Breast epithelium (tissue), 4 donors: ENCODE data around the gene MAP7D3. TPM values are rescaled to one million over a fixed set of nuclear protein-coding genes. Genes with fewer than 3 reads are reported as not detected.

ENCODE experiments used
- DNase-seq, 2 donors: peaks; one replicate each; pipeline ENCODE4 v3.0.0-alpha.2; 2019; ENCODE audit warnings: low spot score in 2 of 2
- H3K27ac ChIP-seq, 2 donors: fragments of 200-600 bp; sonication (generic) in 1 of 2; one replicate each; pipeline ENCODE4 v1.5.1; 2016 to 2019; ENCODE audit warnings: mild to moderate bottlenecking in 1 of 2
- H3K27me3 ChIP-seq, 2 donors: fragments of 200-600 bp; sonication (generic) in 1 of 2; one replicate each; pipeline versions ENCODE4 v1.5.1 to v1.6.0; 2017 to 2019; ENCODE audit warnings: control low read depth in 1 of 2, mild to moderate bottlenecking in 1 of 2
- H3K36me3 ChIP-seq: fragments of 200-600 bp; one replicate; pipeline ENCODE4 v1.5.1; 2019
- H3K4me1 ChIP-seq, 2 donors: fragments of 200-600 bp; sonication (generic); one replicate each; pipeline ENCODE4 v1.5.1; 2016 to 2019; ENCODE audit warnings: control low read depth in 1 of 2
- H3K4me3 ChIP-seq, 3 donors: fragments of 200-600 bp; sonication (generic); 1 replicate in 2 of 3; 2 replicates in 1 of 3; pipeline ENCODE4 v1.5.1; 2016 to 2019; ENCODE audit warnings: mild to moderate bottlenecking in 3 of 3, moderate library complexity in 2 of 3
- H3K9me3 ChIP-seq, 2 donors: fragments of 200-600 bp; sonication (generic) in 1 of 2; one replicate each; pipeline ENCODE4 v1.5.1; 2016 to 2019; ENCODE audit warnings: control low read depth in 1 of 2
- POLR2A ChIP-seq: fragments of 450-650 bp; IDR thresholded peaks from one replicate; pipeline ENCODE4 v1.6.1; 2016; ENCODE audit warnings: antibody characterized with exemption, mild to moderate bottlenecking, moderate library complexity
- POLR2AphosphoS5 ChIP-seq, 3 donors: sonication (generic); formaldehyde crosslinking; IDR thresholded peaks; one replicate each; pipeline ENCODE4 v1.6.1; 2017; ENCODE audit warnings: antibody characterized with exemption in 3 of 3
- intact Hi-C: fragments of 100-400 bp; cut with DNase I; formaldehyde crosslinking; loops from one replicate; pipeline ENCODE4 v1.15.1; 2023; ENCODE audit warnings: low total_unique reads
- total RNA-seq, 3 donors: library from RNA; depleted of rRNA; stranded (reverse); fragments of >200 nt; gene quantifications; one replicate each; pipeline ENCODE4 v1.1.0, GENCODE V29; 2016
- TF ChIP-seq, protein P1 (sequence below), 3 donors: fragments of 450-650 bp; IDR thresholded peaks; one replicate each; pipeline ENCODE4 v1.5.1; 2016 to 2017; ENCODE audit warnings: antibody characterized with exemption in 3 of 3, mild to moderate bottlenecking in 3 of 3, moderate library complexity in 3 of 3

MAP7D3 gene
- total RNA-seq, 3 donors from 2014 or later, result 10.5 to 48.5 (median 19.3) TPM

DNA sequence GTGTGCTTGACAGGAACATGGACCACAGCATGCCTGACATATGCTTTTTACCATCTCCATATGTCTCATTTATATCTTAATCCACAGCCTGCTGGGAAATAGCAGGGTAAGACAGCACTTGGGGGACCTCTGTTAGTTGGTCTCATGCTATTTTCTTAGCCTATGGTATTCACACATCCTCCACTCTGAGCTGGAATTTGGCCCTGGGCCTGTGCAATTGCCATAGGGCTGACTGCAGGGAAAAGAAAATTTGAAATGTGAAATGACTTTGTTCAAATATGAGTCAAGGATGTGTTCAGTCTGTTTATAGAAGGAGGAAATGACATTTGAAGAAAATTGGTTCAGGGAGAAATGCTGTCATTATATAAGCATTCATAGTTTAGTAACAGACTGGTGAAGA, 9.6 kb upstream of the MAP7D3 start:
- intact Hi-C loops, result no loop called here
- TF ChIP-seq, protein P1, sequence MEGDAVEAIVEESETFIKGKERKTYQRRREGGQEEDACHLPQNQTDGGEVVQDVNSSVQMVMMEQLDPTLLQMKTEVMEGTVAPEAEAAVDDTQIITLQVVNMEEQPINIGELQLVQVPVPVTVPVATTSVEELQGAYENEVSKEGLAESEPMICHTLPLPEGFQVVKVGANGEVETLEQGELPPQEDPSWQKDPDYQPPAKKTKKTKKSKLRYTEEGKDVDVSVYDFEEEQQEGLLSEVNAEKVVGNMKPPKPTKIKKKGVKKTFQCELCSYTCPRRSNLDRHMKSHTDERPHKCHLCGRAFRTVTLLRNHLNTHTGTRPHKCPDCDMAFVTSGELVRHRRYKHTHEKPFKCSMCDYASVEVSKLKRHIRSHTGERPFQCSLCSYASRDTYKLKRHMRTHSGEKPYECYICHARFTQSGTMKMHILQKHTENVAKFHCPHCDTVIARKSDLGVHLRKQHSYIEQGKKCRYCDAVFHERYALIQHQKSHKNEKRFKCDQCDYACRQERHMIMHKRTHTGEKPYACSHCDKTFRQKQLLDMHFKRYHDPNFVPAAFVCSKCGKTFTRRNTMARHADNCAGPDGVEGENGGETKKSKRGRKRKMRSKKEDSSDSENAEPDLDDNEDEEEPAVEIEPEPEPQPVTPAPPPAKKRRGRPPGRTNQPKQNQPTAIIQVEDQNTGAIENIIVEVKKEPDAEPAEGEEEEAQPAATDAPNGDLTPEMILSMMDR (IDR thresholded peaks at IDR 0.05), result no peak
- TF ChIP-seq POLR2AphosphoS5 (IDR thresholded peaks at IDR 0.05) (no peak), POLR2A (no peak)
- H3K36me3 ChIP-seq, result no peaks in the 10 kb centered on the region
- peaks cover 0 to 23% of the 10 kb centered on the region in 2 donors for H3K27me3 ChIP-seq
- no peak overlapping the region for H3K4me3 ChIP-seq
- H3K9me3 ChIP-seq, result no peaks in the 10 kb centered on the region
- H3K27ac ChIP-seq, result peak overlapping the region in 1 of 2 donors; percentile 51
- no peaks in the 10 kb centered on the region for H3K4me1 ChIP-seq
- DNase-seq, result no peak

- no peaks in the 10 kb centered on the region for H3K36me3 ChIP-seq
- no peak for DNase-seq
- peak overlapping the region in 1 of 2 donors; percentile 58 for H3K27ac ChIP-seq
- no peaks in the 10 kb centered on the region for H3K4me1 ChIP-seq
- H3K9me3 ChIP-seq, result no peaks in the 10 kb centered on the region
- peaks cover 0 to 27% of the 10 kb centered on the region in 2 donors for H3K27me3 ChIP-seq
- TF ChIP-seq POLR2A (no peak), POLR2AphosphoS5 (IDR thresholded peaks at IDR 0.05) (no peak)
- TF ChIP-seq, protein P1 (IDR thresholded peaks at IDR 0.05), result no peak
- H3K4me3 ChIP-seq, result no peak overlapping the region
- intact Hi-C loops, result no loop called here
Measured at GRCh38 chrX:136259543-136259942, 8.3 kb upstream of the MAP7D3 start.

DNA sequence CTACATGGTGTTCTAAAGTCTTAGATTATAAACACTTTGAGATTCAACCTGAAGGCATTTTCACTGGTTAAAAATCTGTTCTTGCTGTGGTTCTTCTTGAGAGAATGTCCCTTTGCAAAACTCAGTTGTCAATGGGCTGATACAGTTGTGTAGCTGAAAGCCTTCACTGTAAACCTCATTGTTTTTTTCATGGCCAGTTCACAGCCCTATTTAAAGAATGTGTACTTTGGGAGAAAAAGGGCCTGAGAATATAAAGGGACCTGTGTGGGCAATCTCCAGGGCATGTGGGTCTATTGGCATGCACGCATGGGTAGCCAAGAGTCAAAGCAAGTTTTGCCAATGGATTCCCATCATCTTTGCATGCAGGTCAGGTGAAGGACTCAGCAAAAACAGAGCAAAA, 7.8 kb upstream of the MAP7D3 start:
- peaks cover 0 to 26% of the 10 kb centered on the region in 2 donors for H3K27me3 ChIP-seq
- peak overlapping the region in 1 of 2 donors; percentile 58 for H3K27ac ChIP-seq
- H3K36me3 ChIP-seq, result no peaks in the 10 kb centered on the region
- TF ChIP-seq POLR2A (no peak), POLR2AphosphoS5 (IDR thresholded peaks at IDR 0.05) (no peak)
- TF ChIP-seq, protein P1 (IDR thresholded peaks at IDR 0.05), result no peak
- H3K4me3 ChIP-seq, result no peak overlapping the region
- H3K9me3 ChIP-seq, result no peaks in the 10 kb centered on the region
- intact Hi-C loops, result no loop called here
- H3K4me1 ChIP-seq, result no peaks in the 10 kb centered on the region
- no peak for DNase-seq

- intact Hi-C loops, result no loop called here
- H3K9me3 ChIP-seq, result no peaks in the 10 kb centered on the region
- no peaks in the 10 kb centered on the region for H3K36me3 ChIP-seq
- peaks cover 0 to 32% of the 10 kb centered on the region in 2 donors for H3K27me3 ChIP-seq
- H3K4me1 ChIP-seq, result no peaks in the 10 kb centered on the region
- no peak for DNase-seq
- no peak for TF ChIP-seq POLR2AphosphoS5 (IDR thresholded peaks at IDR 0.05)
- no peak for TF ChIP-seq POLR2A
- H3K27ac ChIP-seq, result peak overlapping the region in 1 of 2 donors; percentile 48
- H3K4me3 ChIP-seq, result no peak overlapping the region
Measured at GRCh38 chrX:136256026-136256425, 4.8 kb upstream of the MAP7D3 start.

DNA sequence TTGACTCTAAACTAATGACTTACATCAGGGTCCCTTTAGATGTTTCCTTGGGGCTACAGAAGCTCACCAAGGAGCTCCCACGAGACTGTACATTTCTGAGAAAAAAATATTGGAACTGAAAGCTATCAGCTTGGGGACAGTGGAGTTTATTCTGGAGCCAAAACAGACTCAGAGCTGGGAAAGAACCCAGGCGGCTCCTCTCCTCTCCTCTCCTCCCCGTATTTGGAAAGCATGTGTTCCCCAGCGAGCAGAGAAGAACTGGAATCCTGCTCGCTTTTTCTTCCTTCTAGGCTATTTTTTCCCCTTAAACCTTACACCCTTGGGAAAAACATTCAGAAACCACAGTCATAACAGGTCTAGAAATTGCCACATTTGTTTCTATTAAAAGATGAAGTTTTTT, 4.3 kb upstream of the MAP7D3 start:
- no peak for TF ChIP-seq POLR2A
- TF ChIP-seq, protein P1 (IDR thresholded peaks at IDR 0.05), result no peak
- no peak for TF ChIP-seq POLR2AphosphoS5 (IDR thresholded peaks at IDR 0.05)
- intact Hi-C loops, result no loop called here
- Histone ChIP-seq H3K4me3 (no peak overlapping the region), H3K27me3 (peaks cover 0 to 36% of the 10 kb centered on the region in 2 donors), H3K9me3 (no peaks in the 10 kb centered on the region), H3K36me3 (no peaks in the 10 kb centered on the region), H3K4me1 (no peaks in the 10 kb centered on the region), H3K27ac (no peak overlapping the region)
- DNase-seq, result no peak
